Activated naive CD4-positive, alpha-beta T cell treated with anti-CD3 and anti-CD28 coated beads, Interleukin-2, amount 50 U/mL, for 16 hours (primary cell): ENCODE data around the gene PRG2.
"Not testable (repeated sequence)": the region's sequence is repeated elsewhere in the genome, so short reads cannot be mapped to it uniquely, and the experiment has no call there.

Source experiments
- DNase-seq: peaks from one replicate; pipeline ENCODE4 v3.0.0-alpha.2; 2020

Gene PRG2

GRCh38 chr11:57418131-57418530, 27.7 kb upstream of the PRG2 start:
- DNase-seq: no peak

- no peak for DNase-seq
These were observed 26.6 kb upstream of the PRG2 start for GRCh38 chr11:57417056-57417455.

- DNase-seq: no peak
These were observed 26.0 kb upstream of the PRG2 start for GRCh38 chr11:57416436-57416835.

- no peak for DNase-seq
These were observed 24.3 kb upstream of the PRG2 start for GRCh38 chr11:57414612-57415212.

- no peak for DNase-seq
These were observed 23.2 kb upstream of the PRG2 start for GRCh38 chr11:57413681-57414080.

GRCh38 chr11:57410287-57410686, 19.8 kb upstream of the PRG2 start:
- no peak for DNase-seq

GRCh38 chr11:57409321-57410100, 19.1 kb upstream of the PRG2 start:
- DNase-seq: no peak

- no peak for DNase-seq
These were observed 18.3 kb upstream of the PRG2 start for GRCh38 chr11:57408771-57409170.

GRCh38 chr11:57407941-57408475, 17.6 kb upstream of the PRG2 start:
- DNase-seq: no peak

- DNase-seq: no peak
These were observed 16.8 kb upstream of the PRG2 start for GRCh38 chr11:57407010-57407920.

- DNase-seq: peak; percentile 57
These were observed 16.0 kb upstream of the PRG2 start for GRCh38 chr11:57406337-57406904.

- no peak for DNase-seq
These were observed 14.9 kb upstream of the PRG2 start for GRCh38 chr11:57405271-57405860.

- DNase-seq: no peak
These were observed 13.3 kb upstream of the PRG2 start for GRCh38 chr11:57403802-57404147.

- DNase-seq: not testable (repeated sequence)
These were observed 12.8 kb upstream of the PRG2 start for GRCh38 chr11:57403003-57403801.

- DNase-seq: no peak
These were observed 11.9 kb upstream of the PRG2 start for GRCh38 chr11:57402188-57403002.

GRCh38 chr11:57399972-57400578, 9.6 kb upstream of the PRG2 start:
- no peak for DNase-seq

GRCh38 chr11:57399221-57399620, 8.8 kb upstream of the PRG2 start:
- DNase-seq: no peak

GRCh38 chr11:57397394-57397990, 7.0 kb upstream of the PRG2 start:
- DNase-seq: no peak

GRCh38 chr11:57396744-57397143, 6.3 kb upstream of the PRG2 start:
- no peak for DNase-seq
